ENCODE measurements around the gene PRDM16.

- TF ChIP-seq CTCF (IDR thresholded peaks at IDR 0.05; ENCODE audit: low read length): no peak
- TF ChIP-seq EZH2 (IDR thresholded peaks at IDR 0.05; ENCODE audit: borderline replicate concordance, low read length): no peak
Observed at GRCh38 chr1:3389093-3389833, 320.3 kb downstream of the PRDM16 start.

Measured in OCI-LY1 (cell line).